ENCODE data around the gene TEX11. TPM values are rescaled to one million over a fixed set of nuclear protein-coding genes. Genes with fewer than 3 reads are reported as not detected.
"Not testable (repeated sequence)": the region's sequence is repeated elsewhere in the genome, so short reads cannot be mapped to it uniquely, and the experiment has no call there.

The TEX11 gene
- total RNA-seq, 2 experiments from 2014 or later = not detected

DNA sequence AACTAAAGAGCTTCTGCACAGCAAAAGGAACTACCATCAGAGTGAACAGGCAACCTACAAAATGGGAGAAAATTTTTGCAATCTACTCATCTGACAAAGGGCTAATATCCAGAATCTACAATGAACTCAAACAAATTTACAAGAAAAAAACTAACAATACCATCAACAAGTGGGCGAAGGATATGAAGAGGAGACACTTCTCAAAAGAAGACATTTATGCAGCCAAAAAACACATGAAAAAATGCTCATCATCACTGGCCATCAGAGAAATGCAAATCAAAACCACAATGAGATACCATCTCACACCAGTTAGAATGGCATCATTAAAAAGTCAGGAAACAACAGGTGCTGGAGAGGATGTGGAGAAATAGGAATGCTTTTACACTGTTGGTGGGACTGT lies 64.9 kb downstream of the TEX11 start:
- H3K4me3 Mint-ChIP-seq; H3K36me3 Mint-ChIP-seq (ENCODE audit: low read depth); POLR2A ChIA-PET; H3K9me3 Mint-ChIP-seq (ENCODE audit: low read depth); H3K27ac Mint-ChIP-seq; CTCF ChIA-PET; DNase-seq; H3K4me1 Mint-ChIP-seq; ATAC-seq; intact Hi-C loops (cut with DNase I, micrococcal nuclease); H3K27me3 Mint-ChIP-seq: not testable (repeated sequence)

GRCh38 chrX:70834589-70834988 lies 73.9 kb downstream of the TEX11 start:
- ChIA-PET CTCF (interaction anchor here (0.7 kb wide), 1 partner anchor 523 kb away, joined by 3 read pairs; no protein-coding TSS in a partner anchor), POLR2A (no interaction called here)
- DNase-seq (no peak), ATAC-seq (no peak)
- H3K36me3 Mint-ChIP-seq (ENCODE audit: low read depth) = no peaks in the 10 kb centered on the region
- H3K4me1 Mint-ChIP-seq = no peaks in the 10 kb centered on the region
- no peaks in the 10 kb centered on the region for H3K27me3 Mint-ChIP-seq
- H3K9me3 Mint-ChIP-seq (ENCODE audit: low read depth) = no peaks in the 10 kb centered on the region
- no peak overlapping the region for H3K4me3 Mint-ChIP-seq
- intact Hi-C loops (cut with DNase I, micrococcal nuclease) = no loop called here
- no peak overlapping the region for H3K27ac Mint-ChIP-seq

- ATAC-seq = no peak
- Mint-ChIP-seq H3K4me1 (no peaks in the 10 kb centered on the region), H3K27ac (no peak overlapping the region), H3K9me3 (ENCODE audit: low read depth) (no peaks in the 10 kb centered on the region), H3K36me3 (ENCODE audit: low read depth) (no peaks in the 10 kb centered on the region), H3K4me3 (no peak overlapping the region), H3K27me3 (no peaks in the 10 kb centered on the region)
- DNase-seq = no peak
- intact Hi-C loops (cut with DNase I, micrococcal nuclease) = no loop called here
- POLR2A ChIA-PET = no interaction called here
- CTCF ChIA-PET = no interaction called here
These were observed 81.8 kb downstream of the TEX11 start for GRCh38 chrX:70826715-70827114.

DNA sequence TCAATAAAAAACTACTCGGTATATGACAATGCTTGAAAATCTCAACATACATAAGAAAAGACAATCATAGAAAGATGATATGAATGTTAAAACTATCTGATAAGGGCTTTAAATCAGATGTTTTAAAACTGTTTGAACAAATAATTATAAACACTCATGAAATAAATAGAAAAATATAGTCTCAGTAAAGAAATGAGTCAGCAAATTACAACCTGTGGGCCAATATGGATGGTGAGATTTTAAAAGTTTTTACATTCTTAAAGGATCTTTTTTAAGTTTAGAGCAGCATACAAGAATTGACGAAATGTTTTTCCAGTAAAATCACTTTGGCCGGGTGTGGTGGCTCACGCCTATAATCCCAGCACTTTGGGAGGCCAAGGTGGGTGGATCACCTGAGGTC lies 83.1 kb downstream of the TEX11 start:
- Mint-ChIP-seq H3K4me1 (no peaks in the 10 kb centered on the region), H3K27me3 (no peaks in the 10 kb centered on the region)

GRCh38 chrX:70808942-70809940 lies 99.3 kb downstream of the TEX11 start:
- POLR2A ChIA-PET = no interaction called here
- Mint-ChIP-seq H3K9me3 (ENCODE audit: low read depth) (no peaks in the 10 kb centered on the region), H3K4me1 (no peaks in the 10 kb centered on the region), H3K27ac (no peak overlapping the region), H3K36me3 (ENCODE audit: low read depth) (no peaks in the 10 kb centered on the region), H3K4me3 (no peak overlapping the region), H3K27me3 (peaks cover 6% of the 10 kb centered on the region)
- CTCF ChIA-PET = no interaction called here
- DNase-seq = no peak
- no peak for ATAC-seq
- intact Hi-C loops (cut with DNase I, micrococcal nuclease) = no loop called here

More for the DNA sequence above, 83.1 kb downstream of the TEX11 start:
- no peaks in the 10 kb centered on the region for H3K9me3 Mint-ChIP-seq (ENCODE audit: low read depth)
- CTCF ChIA-PET = no interaction called here
- POLR2A ChIA-PET = no interaction called here
- intact Hi-C loops (cut with DNase I, micrococcal nuclease) = no loop called here
- H3K27ac Mint-ChIP-seq = no peak overlapping the region
- H3K4me3 Mint-ChIP-seq = no peak overlapping the region
- ATAC-seq (no peak), DNase-seq (no peak)
- no peaks in the 10 kb centered on the region for H3K36me3 Mint-ChIP-seq (ENCODE audit: low read depth)

- DNase-seq (no peak), ATAC-seq (no peak)
- POLR2A ChIA-PET = no interaction called here
- Mint-ChIP-seq H3K4me1 (no peaks in the 10 kb centered on the region), H3K27ac (no peak overlapping the region), H3K36me3 (ENCODE audit: low read depth) (no peaks in the 10 kb centered on the region), H3K27me3 (peaks cover 2% of the 10 kb centered on the region), H3K9me3 (ENCODE audit: low read depth) (no peaks in the 10 kb centered on the region), H3K4me3 (no peak overlapping the region)
- intact Hi-C loops (cut with DNase I, micrococcal nuclease) = no loop called here
- CTCF ChIA-PET = no interaction called here
These were observed 102.4 kb downstream of the TEX11 start for GRCh38 chrX:70806081-70806480.

DNA sequence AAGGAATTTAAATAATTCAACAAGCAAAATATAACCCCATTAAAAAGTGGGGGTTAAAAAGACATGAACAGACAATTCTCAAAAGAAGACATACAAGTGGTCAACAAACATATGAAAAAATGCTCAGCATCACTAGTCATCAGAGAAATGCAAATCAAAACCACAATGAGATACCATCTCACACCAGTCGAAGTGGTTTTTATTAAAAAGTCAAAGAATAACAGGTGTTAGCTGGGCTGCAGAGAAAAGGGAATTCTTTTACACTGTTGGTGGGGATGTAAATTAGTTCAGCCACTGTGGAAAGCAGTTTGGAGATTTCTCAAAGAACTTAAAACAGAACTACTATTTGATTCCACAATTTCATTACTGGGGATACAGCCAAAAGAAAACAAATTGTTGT lies 111.8 kb downstream of the TEX11 start:
- ATAC-seq; H3K9me3 Mint-ChIP-seq (ENCODE audit: low read depth); H3K36me3 Mint-ChIP-seq (ENCODE audit: low read depth); intact Hi-C loops (cut with DNase I, micrococcal nuclease); H3K27ac Mint-ChIP-seq; CTCF ChIA-PET; DNase-seq; H3K4me1 Mint-ChIP-seq; H3K4me3 Mint-ChIP-seq; H3K27me3 Mint-ChIP-seq: not testable (repeated sequence)
- POLR2A ChIA-PET = interaction anchor here (0.7 kb wide), 1 partner anchor 20 kb away, joined by 3 read pairs; no protein-coding TSS in a partner anchor

- ATAC-seq (no peak), DNase-seq (no peak)
- H3K4me1 Mint-ChIP-seq = no peaks in the 10 kb centered on the region
- no peak overlapping the region for H3K4me3 Mint-ChIP-seq
- intact Hi-C loops (cut with DNase I, micrococcal nuclease) = loop anchor here in 1 of 2 experiments (10.0 kb wide), 1 partner anchor 401 kb away; no protein-coding TSS in a partner anchor
- no peaks in the 10 kb centered on the region for H3K27me3 Mint-ChIP-seq
- H3K9me3 Mint-ChIP-seq (ENCODE audit: low read depth) = no peaks in the 10 kb centered on the region
- ChIA-PET CTCF (no interaction called here), POLR2A (no interaction called here)
- no peak overlapping the region for H3K27ac Mint-ChIP-seq
- no peaks in the 10 kb centered on the region for H3K36me3 Mint-ChIP-seq (ENCODE audit: low read depth)
These were observed 134.3 kb downstream of the TEX11 start for GRCh38 chrX:70774223-70774622.

- ATAC-seq = no peak
- ChIA-PET POLR2A (no interaction called here), CTCF (interaction anchor here (0.6 to 1.5 kb wide), 4 partner anchors 11 to 110 kb away, joined by 3 to 5 read pairs (median 3); no protein-coding TSS in a partner anchor)
- H3K4me1 Mint-ChIP-seq = no peaks in the 10 kb centered on the region
- H3K9me3 Mint-ChIP-seq (ENCODE audit: low read depth) = no peaks in the 10 kb centered on the region
- no peak overlapping the region for H3K4me3 Mint-ChIP-seq
- no peaks in the 10 kb centered on the region for H3K36me3 Mint-ChIP-seq (ENCODE audit: low read depth)
- H3K27me3 Mint-ChIP-seq = no peaks in the 10 kb centered on the region
- intact Hi-C loops (cut with DNase I, micrococcal nuclease) = loop anchor here (2.0 to 10.0 kb wide), 3 partner anchors 205 to 411 kb away; no protein-coding TSS in a partner anchor
- DNase-seq = no peak
- no peak overlapping the region for H3K27ac Mint-ChIP-seq
These were observed 138.8 kb downstream of the TEX11 start for GRCh38 chrX:70769659-70770227.

- ChIA-PET CTCF (no interaction called here), POLR2A (no interaction called here)
- ATAC-seq (no peak), DNase-seq (no peak)
- intact Hi-C loops (cut with DNase I, micrococcal nuclease) = loop anchor here in 1 of 2 experiments (10.0 kb wide), 1 partner anchor 213 kb away; no protein-coding TSS in a partner anchor
- Mint-ChIP-seq H3K4me1 (no peaks in the 10 kb centered on the region), H3K27ac (no peak overlapping the region), H3K9me3 (ENCODE audit: low read depth) (no peaks in the 10 kb centered on the region), H3K36me3 (ENCODE audit: low read depth) (peaks cover 4% of the 10 kb centered on the region), H3K4me3 (no peak overlapping the region), H3K27me3 (no peaks in the 10 kb centered on the region)
These were observed 146.2 kb downstream of the TEX11 start for GRCh38 chrX:70762285-70762684.

- ATAC-seq = peak; percentile 78
- peak overlapping the region; percentile 60 for H3K27ac Mint-ChIP-seq
These were observed 152.7 kb downstream of the TEX11 start for GRCh38 chrX:70755850-70756249.

More at GRCh38 chrX:70755850-70756249, 152.7 kb downstream of the TEX11 start:
- no peak overlapping the region for H3K4me3 Mint-ChIP-seq
- DNase-seq = peak; percentile 81
- POLR2A ChIA-PET = no interaction called here
- intact Hi-C loops (cut with DNase I, micrococcal nuclease) = loop anchor here in 1 of 2 experiments (2.0 to 5.0 kb wide), 2 partner anchors 64 to 299 kb away; no protein-coding TSS in a partner anchor
- H3K36me3 Mint-ChIP-seq (ENCODE audit: low read depth) = peaks cover 4% of the 10 kb centered on the region
- no peaks in the 10 kb centered on the region for H3K27me3 Mint-ChIP-seq
- CTCF ChIA-PET = interaction anchor here (0.6 to 1.0 kb wide), 4 partner anchors 14 to 456 kb away, joined by 3 read pairs; no protein-coding TSS in a partner anchor
- no peaks in the 10 kb centered on the region for H3K9me3 Mint-ChIP-seq (ENCODE audit: low read depth)
- peaks cover 23% of the 10 kb centered on the region for H3K4me1 Mint-ChIP-seq

Measured in activated CD4-positive, alpha-beta T cell treated with anti-CD3 and anti-CD28 coated beads for 36 hours (primary cell).